ENCODE results near the gene TSPAN2. TPM values are rescaled to one million over a fixed set of nuclear protein-coding genes. Genes with fewer than 3 reads are reported as not detected.

TSPAN2 gene
- total and polyA plus RNA-seq, 2 donors from 2014 or later: 9.9 to 14.6 TPM

DNA sequence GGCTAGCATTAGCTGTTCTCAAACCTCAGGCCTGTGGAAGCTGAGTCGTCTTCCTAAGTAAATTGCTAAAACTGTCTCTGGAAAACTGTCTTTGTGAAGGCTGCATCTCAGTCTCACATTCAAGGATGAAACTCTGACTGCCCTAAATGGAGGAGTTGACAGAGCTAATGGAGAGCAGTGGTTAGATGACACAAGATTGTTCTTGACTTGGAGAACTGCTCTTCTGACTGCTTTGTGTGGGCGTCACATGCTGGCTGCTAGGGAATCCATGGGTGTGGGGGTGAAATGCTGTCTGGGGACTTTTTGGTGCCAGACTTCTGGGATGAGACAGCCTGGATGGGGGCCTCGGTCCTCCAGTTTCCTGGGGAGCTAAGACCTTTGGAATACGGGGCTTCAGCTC is 24.5 kb upstream of the TSPAN2 start:
- no peaks in the 10 kb centered on the region for H3K9me3 ChIP-seq (ENCODE audit: control insufficient read depth in 2 of 3, insufficient read depth in 1 of 3, low read length in 3 of 3)
- intact Hi-C loops (cut with DNase I): loop anchor here (5.0 kb wide), 1 partner anchor 136 kb away; no protein-coding TSS in a partner anchor
- DNase-seq (no peak), FAIRE-seq (no peak)
- TF ChIP-seq, protein P1, sequence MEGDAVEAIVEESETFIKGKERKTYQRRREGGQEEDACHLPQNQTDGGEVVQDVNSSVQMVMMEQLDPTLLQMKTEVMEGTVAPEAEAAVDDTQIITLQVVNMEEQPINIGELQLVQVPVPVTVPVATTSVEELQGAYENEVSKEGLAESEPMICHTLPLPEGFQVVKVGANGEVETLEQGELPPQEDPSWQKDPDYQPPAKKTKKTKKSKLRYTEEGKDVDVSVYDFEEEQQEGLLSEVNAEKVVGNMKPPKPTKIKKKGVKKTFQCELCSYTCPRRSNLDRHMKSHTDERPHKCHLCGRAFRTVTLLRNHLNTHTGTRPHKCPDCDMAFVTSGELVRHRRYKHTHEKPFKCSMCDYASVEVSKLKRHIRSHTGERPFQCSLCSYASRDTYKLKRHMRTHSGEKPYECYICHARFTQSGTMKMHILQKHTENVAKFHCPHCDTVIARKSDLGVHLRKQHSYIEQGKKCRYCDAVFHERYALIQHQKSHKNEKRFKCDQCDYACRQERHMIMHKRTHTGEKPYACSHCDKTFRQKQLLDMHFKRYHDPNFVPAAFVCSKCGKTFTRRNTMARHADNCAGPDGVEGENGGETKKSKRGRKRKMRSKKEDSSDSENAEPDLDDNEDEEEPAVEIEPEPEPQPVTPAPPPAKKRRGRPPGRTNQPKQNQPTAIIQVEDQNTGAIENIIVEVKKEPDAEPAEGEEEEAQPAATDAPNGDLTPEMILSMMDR (IDR thresholded peaks at IDR 0.05; ENCODE audit: borderline replicate concordance, extremely low read depth, insufficient read depth): no peak
- H3K27me3 ChIP-seq (ENCODE audit: control insufficient read depth, insufficient read depth, low read length): no peaks in the 10 kb centered on the region
- no peak overlapping the region for H3K27ac ChIP-seq (ENCODE audit: low read depth in 2 of 2, low read length in 2 of 2)
- no peaks in the 10 kb centered on the region for H3K4me1 ChIP-seq (ENCODE audit: control insufficient read depth in 2 of 3, insufficient read depth in 2 of 3, low read depth in 1 of 3, low read length in 3 of 3)
- no peaks in the 10 kb centered on the region for H3K36me3 ChIP-seq (ENCODE audit: control insufficient read depth in 2 of 3, insufficient read depth in 3 of 3, low read length in 3 of 3)
- H3K4me3 ChIP-seq (ENCODE audit: low read length in 3 of 3): no peak overlapping the region
- H3K9ac ChIP-seq (ENCODE audit: low read length in 3 of 3): no peak overlapping the region

DNA sequence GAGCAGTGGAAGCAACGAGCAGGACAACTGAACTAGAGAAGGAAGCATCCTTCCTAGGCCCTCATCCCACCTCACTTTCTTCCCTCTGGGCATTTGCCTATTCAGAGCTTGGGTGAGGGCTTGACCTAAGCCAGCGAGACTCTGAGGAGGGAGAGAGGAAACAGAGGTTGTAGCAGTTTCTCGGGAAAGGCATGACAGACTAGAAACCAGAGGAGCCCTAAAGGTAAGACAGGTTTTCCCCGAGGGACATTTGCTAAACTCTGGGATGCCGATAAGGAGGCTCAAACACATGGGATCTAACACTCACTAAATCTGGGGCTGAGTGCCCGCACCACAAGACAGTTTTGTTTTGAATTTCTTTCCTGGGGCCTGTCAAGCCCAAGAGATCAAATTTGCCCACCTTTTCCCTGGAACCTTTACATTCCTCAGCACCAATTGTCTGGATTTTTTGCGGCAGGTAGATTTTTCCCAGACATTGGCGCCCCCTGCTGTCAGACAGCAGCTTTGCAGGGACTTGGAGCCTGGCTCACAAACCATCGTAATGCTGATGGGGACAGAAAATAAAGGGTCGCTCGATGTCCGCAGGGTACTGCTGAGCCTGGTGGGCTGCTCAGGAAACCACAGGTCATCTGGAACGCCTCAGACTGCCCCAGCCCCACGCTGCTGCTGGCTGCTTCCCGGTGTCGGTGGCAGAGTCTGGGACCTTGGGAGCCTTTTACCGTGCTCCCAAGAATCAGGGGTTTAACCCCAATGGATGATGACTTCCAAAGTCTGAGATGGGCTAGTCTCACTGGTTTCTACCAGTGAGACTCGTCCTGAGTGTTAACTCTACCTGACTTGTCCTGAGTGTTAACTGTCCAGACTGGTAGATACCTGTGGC is 23.4 kb upstream of the TSPAN2 start:
- FAIRE-seq (no peak), DNase-seq (peak in 4 of 5 donors; percentile 63 to 77 (median 76))
- Histone ChIP-seq H3K9ac (ENCODE audit: low read length in 3 of 3) (no peak overlapping the region), H3K4me3 (ENCODE audit: low read length in 3 of 3) (no peak overlapping the region), H3K27me3 (ENCODE audit: control insufficient read depth, insufficient read depth, low read length) (no peaks in the 10 kb centered on the region), H3K27ac (ENCODE audit: low read depth in 2 of 2, low read length in 2 of 2) (no peak overlapping the region), H3K36me3 (ENCODE audit: control insufficient read depth in 2 of 3, insufficient read depth in 3 of 3, low read length in 3 of 3) (no peaks in the 10 kb centered on the region), H3K4me1 (ENCODE audit: control insufficient read depth in 2 of 3, insufficient read depth in 2 of 3, low read depth in 1 of 3, low read length in 3 of 3) (no peaks in the 10 kb centered on the region), H3K9me3 (ENCODE audit: control insufficient read depth in 2 of 3, insufficient read depth in 1 of 3, low read length in 3 of 3) (no peaks in the 10 kb centered on the region)
- intact Hi-C loops (cut with DNase I): loop anchor here (5.0 kb wide), 1 partner anchor 135 kb away; no protein-coding TSS in a partner anchor
- TF ChIP-seq, protein P1 (IDR thresholded peaks at IDR 0.05; ENCODE audit: borderline replicate concordance, extremely low read depth, insufficient read depth): peak; percentile 96

DNA sequence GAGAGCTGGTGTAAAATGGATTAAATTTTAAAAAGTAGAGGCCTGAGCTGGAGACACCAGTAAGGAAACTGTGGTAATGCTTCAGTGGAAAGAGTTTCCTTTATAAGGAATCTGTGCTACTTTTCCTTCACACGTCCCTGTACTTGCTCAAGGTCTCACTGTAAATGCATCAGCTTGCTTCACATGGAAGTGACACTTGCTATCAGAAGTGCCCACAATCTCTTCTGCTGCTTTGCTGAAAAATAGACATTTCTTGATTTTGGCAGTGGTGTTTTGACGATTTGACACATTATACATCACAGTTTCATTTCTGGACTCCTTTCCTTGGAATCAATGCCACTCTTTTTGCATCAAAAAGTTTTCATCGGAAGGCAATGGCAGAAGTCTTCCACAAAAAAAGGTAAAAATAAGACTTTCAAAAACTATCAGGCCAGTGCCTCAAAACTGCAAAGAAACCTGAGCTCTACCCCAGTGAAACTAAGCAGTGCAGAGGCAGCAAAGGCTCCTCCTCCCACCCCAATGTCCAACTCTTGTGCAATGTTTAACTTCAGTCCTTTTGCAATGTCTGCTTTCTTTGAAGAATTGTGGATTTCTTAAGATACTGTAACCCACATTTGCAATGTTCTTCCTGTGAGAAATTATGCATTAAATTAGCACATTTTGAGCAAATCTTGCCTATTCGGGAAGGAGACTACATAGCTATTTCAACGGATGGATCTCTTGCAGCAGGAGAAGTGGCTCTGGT is 18.4 kb upstream of the TSPAN2 start:
- H3K4me1 ChIP-seq (ENCODE audit: control insufficient read depth in 2 of 3, insufficient read depth in 2 of 3, low read depth in 1 of 3, low read length in 3 of 3): no peaks in the 10 kb centered on the region
- H3K27ac ChIP-seq (ENCODE audit: low read depth in 2 of 2, low read length in 2 of 2): no peak overlapping the region
- no peaks in the 10 kb centered on the region for H3K27me3 ChIP-seq (ENCODE audit: control insufficient read depth, insufficient read depth, low read length)
- TF ChIP-seq, protein P1 (IDR thresholded peaks at IDR 0.05; ENCODE audit: borderline replicate concordance, extremely low read depth, insufficient read depth): no peak
- H3K4me3 ChIP-seq (ENCODE audit: low read length in 3 of 3): no peak overlapping the region
- no peaks in the 10 kb centered on the region for H3K36me3 ChIP-seq (ENCODE audit: control insufficient read depth in 2 of 3, insufficient read depth in 3 of 3, low read length in 3 of 3)
- no peak for FAIRE-seq
- no peak for DNase-seq
- intact Hi-C loops (cut with DNase I): no loop called here
- H3K9me3 ChIP-seq (ENCODE audit: control insufficient read depth in 2 of 3, insufficient read depth in 1 of 3, low read length in 3 of 3): no peaks in the 10 kb centered on the region
- H3K9ac ChIP-seq (ENCODE audit: low read length in 3 of 3): no peak overlapping the region
